Stimulated activated CD4-positive, alpha-beta T cell treated with anti-CD3 and anti-CD28 coated beads, Interleukin-2, amount 100 ng/mL, for 4 hours (primary cell): ENCODE measurements around the gene ANKRD28.

Experiments used
- DNase-seq: peaks from one replicate; pipeline ENCODE4 v3.0.0-alpha.2; 2020; ENCODE audit warnings: low read depth

Gene ANKRD28

GRCh38 chr3:15722877-15723623 is 74.7 kb downstream of the ANKRD28 start:
- no peak for DNase-seq

- DNase-seq = no peak
Measured at GRCh38 chr3:15716178-15716577, 81.6 kb downstream of the ANKRD28 start.

- DNase-seq = no peak
Measured at GRCh38 chr3:15714448-15714847, 83.3 kb downstream of the ANKRD28 start.

GRCh38 chr3:15713364-15713763 is 84.4 kb downstream of the ANKRD28 start:
- DNase-seq = no peak

- no peak for DNase-seq
Measured at GRCh38 chr3:15711281-15711680, 86.5 kb downstream of the ANKRD28 start.

- DNase-seq = no peak
Measured at GRCh38 chr3:15708882-15709677, 88.7 kb downstream of the ANKRD28 start.

- no peak for DNase-seq
Measured at GRCh38 chr3:15707779-15708178, 90.0 kb downstream of the ANKRD28 start.

GRCh38 chr3:15703346-15703745 is 94.4 kb downstream of the ANKRD28 start:
- no peak for DNase-seq

- no peak for DNase-seq
Measured at GRCh38 chr3:15694628-15695027, 103.2 kb downstream of the ANKRD28 start.

- DNase-seq = no peak
Measured at GRCh38 chr3:15693355-15693754, 104.4 kb downstream of the ANKRD28 start.

GRCh38 chr3:15690748-15691147 is 107.0 kb downstream of the ANKRD28 start:
- DNase-seq = no peak

GRCh38 chr3:15690230-15690629 is 107.5 kb downstream of the ANKRD28 start:
- no peak for DNase-seq

GRCh38 chr3:15685927-15686326 is 111.9 kb downstream of the ANKRD28 start:
- DNase-seq = no peak

- no peak for DNase-seq
Measured at GRCh38 chr3:15683253-15683652, 114.5 kb downstream of the ANKRD28 start.

GRCh38 chr3:15682561-15683185 is 115.1 kb downstream of the ANKRD28 start:
- no peak for DNase-seq

GRCh38 chr3:15681668-15682067 is 116.1 kb downstream of the ANKRD28 start:
- no peak for DNase-seq

- no peak for DNase-seq
Measured at GRCh38 chr3:15679306-15679705, 118.5 kb downstream of the ANKRD28 start.

GRCh38 chr3:15676259-15676658 is 121.5 kb downstream of the ANKRD28 start:
- no peak for DNase-seq

GRCh38 chr3:15673536-15673935 is 124.2 kb downstream of the ANKRD28 start:
- no peak for DNase-seq

- DNase-seq = no peak
Measured at GRCh38 chr3:15667484-15667883, 130.3 kb downstream of the ANKRD28 start.

GRCh38 chr3:15666277-15666676 is 131.5 kb downstream of the ANKRD28 start:
- DNase-seq = no peak

- no peak for DNase-seq
Measured at GRCh38 chr3:15665510-15666150, 132.1 kb downstream of the ANKRD28 start.
